NCI-H2171 (cell line): ENCODE data around the gene CCNY.
A peak's percentile ranks its signal among the peaks of the same experiment; 100 is the strongest.
"Not testable (repeated sequence)": the region's sequence is repeated elsewhere in the genome, so short reads cannot be mapped to it uniquely, and the experiment has no call there.

Experiments
- DNase-seq: peaks from one replicate; lab custom pipeline; 2025; lab: John Stamatoyannopoulos, UW

Gene CCNY

GRCh38 chr10:35406003-35406630, 69.8 kb downstream of the CCNY start:
- not testable (repeated sequence) for DNase-seq

- DNase-seq, result not testable (repeated sequence)
Measured at GRCh38 chr10:35407696-35408095, 71.4 kb downstream of the CCNY start.

GRCh38 chr10:35409094-35409582, 72.8 kb downstream of the CCNY start:
- peak; percentile 89 for DNase-seq

- no peak for DNase-seq
Measured at GRCh38 chr10:35409808-35410207, 73.5 kb downstream of the CCNY start.

GRCh38 chr10:35412003-35412723, 75.9 kb downstream of the CCNY start:
- no peak for DNase-seq

- no peak for DNase-seq
Measured at GRCh38 chr10:35412900-35413491, 76.7 kb downstream of the CCNY start.

- no peak for DNase-seq
Measured at GRCh38 chr10:35413985-35414861, 77.9 kb downstream of the CCNY start.

- no peak for DNase-seq
Measured at GRCh38 chr10:35415505-35415904, 79.2 kb downstream of the CCNY start.

- peak; percentile 85 for DNase-seq
Measured at GRCh38 chr10:35416619-35417312, 80.5 kb downstream of the CCNY start.

- no peak for DNase-seq
Measured at GRCh38 chr10:35417313-35417625, 81.0 kb downstream of the CCNY start.

GRCh38 chr10:35417795-35418194, 81.5 kb downstream of the CCNY start:
- peak; percentile 9 for DNase-seq

- DNase-seq, result not testable (repeated sequence)
Measured at GRCh38 chr10:35418580-35418979, 82.3 kb downstream of the CCNY start.

- no peak for DNase-seq
Measured at GRCh38 chr10:35420044-35420443, 83.7 kb downstream of the CCNY start.

GRCh38 chr10:35420827-35421552, 84.7 kb downstream of the CCNY start:
- no peak for DNase-seq

GRCh38 chr10:35421553-35422178, 85.4 kb downstream of the CCNY start:
- no peak for DNase-seq

GRCh38 chr10:35422228-35422627, 85.9 kb downstream of the CCNY start:
- no peak for DNase-seq

GRCh38 chr10:35423505-35424306, 87.4 kb downstream of the CCNY start:
- DNase-seq, result no peak

GRCh38 chr10:35424680-35425285, 88.5 kb downstream of the CCNY start:
- DNase-seq, result no peak

GRCh38 chr10:35425595-35425994, 89.3 kb downstream of the CCNY start:
- DNase-seq, result no peak
